Measurements from ENCODE around the gene EFTUD2.

DNA sequence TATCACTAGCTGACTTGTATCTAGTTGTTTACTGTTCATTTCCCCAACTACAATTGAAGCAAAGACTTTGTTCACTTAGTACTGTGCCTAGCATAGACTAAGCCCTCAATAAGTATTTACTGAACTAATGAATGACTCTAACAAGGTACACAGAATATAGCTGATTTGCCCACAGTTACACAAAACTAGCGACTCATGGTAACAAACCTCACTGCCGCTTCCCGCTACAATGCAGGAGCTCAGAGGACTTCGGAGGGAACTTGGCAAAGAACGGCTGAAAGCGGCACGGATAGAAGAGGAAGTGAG, 524 bp downstream of the EFTUD2 start:
- TF ChIP-seq GATA2 (IDR thresholded peaks at IDR 0.05; ENCODE audit: low read depth, low read length) = no peak
- no peak for TF ChIP-seq GATA3 (IDR thresholded peaks at IDR 0.05; ENCODE audit: low read depth, low read length)
